Endometrium (tissue), 2 donors: ENCODE results near the gene SPTBN1.
"Not testable (repeated sequence)": the region's sequence is repeated elsewhere in the genome, so short reads cannot be mapped to it uniquely, and the experiment has no call there.

Source experiments
- FAIRE-seq: peaks from 2 replicates; lab custom pipeline; 2012; peaks lifted over from hg19 to GRCh38; lab: Jason Lieb, UNC
- donor health status: control.
- donor health status: control.

The SPTBN1 gene

GRCh38 chr2:54471221-54471711 is 15.1 kb downstream of the SPTBN1 start:
- FAIRE-seq, result no peak

DNA sequence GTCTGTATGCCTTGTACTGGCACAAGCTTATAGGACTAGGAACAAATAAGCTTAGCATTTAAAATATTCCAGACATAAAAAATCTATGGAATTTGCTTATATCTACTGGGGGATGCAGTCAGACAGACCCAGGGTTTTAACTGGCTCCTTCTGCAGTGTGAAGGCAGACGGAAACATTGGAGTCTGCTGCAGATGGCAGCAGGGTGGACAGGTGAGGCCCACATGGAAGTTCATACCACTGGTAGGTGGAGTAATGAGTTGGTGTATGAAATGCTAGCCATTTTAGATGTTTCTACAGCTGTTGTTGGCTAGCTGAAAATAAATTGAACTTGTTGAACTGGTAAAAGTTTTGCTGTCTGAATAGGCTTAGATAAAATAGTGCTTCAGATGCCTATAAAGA is 17.7 kb downstream of the SPTBN1 start:
- FAIRE-seq, result no peak

DNA sequence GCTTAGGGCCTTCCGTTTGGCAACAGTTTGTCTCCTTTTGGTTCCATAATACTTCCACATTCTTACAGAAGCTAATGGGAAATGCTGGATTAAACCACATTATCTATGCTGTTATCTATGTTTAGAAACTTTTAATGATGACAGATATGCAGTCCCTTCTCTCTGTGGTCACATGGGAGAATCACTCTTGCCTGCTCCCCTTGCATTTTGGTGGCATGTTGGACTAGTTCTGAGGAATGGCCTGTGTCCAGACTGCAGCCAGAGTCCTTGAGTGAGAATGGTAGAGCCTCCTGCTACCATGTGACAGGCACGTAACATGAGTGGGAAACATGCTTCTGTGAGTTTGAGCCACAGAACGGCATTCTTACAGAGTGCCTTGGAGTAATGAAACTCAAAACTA is 19.2 kb downstream of the SPTBN1 start:
- FAIRE-seq, result no peak

GRCh38 chr2:54475919-54476318 is 19.8 kb downstream of the SPTBN1 start:
- no peak for FAIRE-seq

DNA sequence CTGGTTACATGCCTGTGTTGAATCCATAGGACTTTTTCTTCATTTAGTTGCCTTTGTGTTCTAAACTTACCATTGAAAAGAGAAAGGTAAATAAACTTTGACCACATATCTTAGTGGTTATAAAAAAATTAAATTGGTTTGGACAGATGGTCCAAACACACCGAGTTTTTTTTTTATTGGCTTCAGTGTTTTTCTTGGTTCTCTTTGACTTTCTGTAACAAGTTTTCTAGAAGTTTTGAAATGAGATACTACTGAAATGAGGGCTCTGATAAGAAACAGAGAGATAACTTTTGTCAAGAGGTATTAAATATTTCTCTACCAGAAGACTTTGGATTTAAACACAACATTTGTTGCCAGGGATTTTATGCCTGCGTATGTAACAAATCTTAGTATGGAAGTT is 20.7 kb downstream of the SPTBN1 start:
- FAIRE-seq, result no peak

DNA sequence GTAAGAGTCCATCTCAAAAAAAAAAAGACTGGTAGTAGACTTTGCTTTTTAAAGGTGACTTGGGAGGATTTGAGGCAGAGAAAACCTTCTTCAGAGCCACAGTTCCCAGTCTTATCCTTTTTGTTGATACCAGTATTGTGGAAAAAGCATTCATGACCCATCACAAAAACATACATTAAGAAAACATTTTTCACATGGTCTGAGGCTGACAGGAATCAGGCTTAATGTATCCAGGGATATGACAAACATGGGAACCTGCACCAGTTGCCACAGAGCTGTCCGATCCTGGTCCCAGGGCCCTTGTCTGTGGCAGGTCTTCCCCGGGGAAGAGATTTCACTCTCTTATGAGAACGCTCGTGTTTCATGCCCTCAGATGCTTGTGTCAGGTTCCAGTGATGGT is 21.8 kb downstream of the SPTBN1 start:
- no peak for FAIRE-seq

DNA sequence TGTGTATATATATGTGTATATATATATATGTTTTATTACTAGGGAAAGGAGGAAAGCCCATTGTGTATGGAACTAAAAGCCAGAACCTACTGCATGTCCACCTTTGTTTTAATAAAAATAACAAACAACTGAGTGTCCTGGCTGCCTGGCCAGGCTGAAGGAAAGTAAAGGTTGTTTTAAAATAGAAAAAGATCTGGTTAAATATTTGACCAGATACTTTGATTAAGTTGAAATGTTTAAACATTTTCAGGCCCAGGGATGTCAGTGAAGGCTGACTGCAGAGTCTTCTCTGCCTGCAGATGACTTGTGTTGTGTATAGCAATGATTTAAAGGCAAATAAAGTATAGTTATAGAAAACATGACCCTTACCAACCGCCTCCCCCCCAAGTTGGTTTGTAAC is 22.8 kb downstream of the SPTBN1 start:
- FAIRE-seq, result no peak

- FAIRE-seq, result no peak
Observed at GRCh38 chr2:54479424-54479823, 23.3 kb downstream of the SPTBN1 start.

GRCh38 chr2:54480025-54480424 is 23.9 kb downstream of the SPTBN1 start:
- FAIRE-seq, result no peak

GRCh38 chr2:54481686-54482085 is 25.6 kb downstream of the SPTBN1 start:
- no peak for FAIRE-seq

DNA sequence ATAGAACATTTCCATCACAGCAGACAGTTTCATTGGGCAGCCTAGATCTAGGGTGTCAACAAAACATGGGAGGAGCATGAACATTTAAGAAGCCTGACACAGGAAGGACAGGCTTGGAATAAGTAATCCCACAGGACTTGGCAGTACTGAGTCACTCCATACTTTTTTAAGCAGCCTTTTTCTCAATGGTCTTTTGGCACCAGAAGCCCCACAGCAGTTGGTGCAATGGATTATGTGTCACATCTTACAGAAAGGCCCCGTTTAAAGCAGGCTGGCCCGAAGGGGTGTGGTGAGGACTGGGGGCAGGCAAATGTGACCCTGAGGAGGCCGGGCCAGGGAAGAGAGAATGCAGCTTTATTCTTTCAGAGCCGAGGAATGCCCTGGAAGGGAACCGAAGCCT is 26.6 kb downstream of the SPTBN1 start:
- no peak for FAIRE-seq

- FAIRE-seq, result no peak
Observed at GRCh38 chr2:54483426-54483825, 27.3 kb downstream of the SPTBN1 start.

- not testable (repeated sequence) for FAIRE-seq
Observed at GRCh38 chr2:54485756-54486155, 29.6 kb downstream of the SPTBN1 start.

DNA sequence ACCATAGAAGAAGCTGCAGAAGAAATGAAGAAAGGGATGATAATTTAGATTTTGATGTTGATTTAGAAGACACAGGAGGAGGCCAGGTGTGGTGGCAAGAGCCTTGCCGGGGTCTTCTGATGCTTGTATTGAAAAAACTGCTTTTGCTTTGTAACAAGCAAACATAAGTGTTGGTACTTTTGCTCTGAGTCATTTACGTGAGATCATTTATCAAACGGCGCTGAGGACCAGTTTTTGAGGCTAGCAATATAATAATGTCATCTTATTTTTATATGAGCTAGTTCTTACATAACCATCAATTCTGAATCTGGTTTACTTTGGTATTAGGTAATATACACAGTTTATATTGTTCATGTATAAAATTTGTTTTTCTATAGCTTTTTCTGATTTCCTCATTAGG is 30.6 kb downstream of the SPTBN1 start:
- FAIRE-seq, result no peak

DNA sequence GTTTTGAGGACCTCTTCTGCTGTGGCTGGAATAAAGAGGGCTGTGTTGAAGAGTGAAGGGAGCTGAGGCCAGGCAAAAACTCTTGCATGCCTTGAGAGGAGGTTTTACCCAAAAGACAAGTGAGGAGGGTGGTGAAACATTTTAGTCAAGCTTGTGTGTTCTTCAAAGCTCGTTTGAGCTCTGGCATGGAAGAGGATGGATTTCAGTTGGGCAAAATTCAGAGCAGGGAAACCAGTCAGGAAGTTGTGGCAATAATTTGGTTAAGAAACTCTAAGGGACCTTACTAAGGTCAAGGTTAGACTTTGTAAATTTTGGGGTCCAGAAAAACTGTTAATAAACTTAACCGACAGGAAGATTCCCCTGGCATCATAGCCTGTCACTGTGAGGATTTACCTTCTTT is 34.7 kb downstream of the SPTBN1 start:
- FAIRE-seq, result no peak

GRCh38 chr2:54492335-54492734 is 36.2 kb downstream of the SPTBN1 start:
- no peak for FAIRE-seq

GRCh38 chr2:54494087-54494486 is 38.0 kb downstream of the SPTBN1 start:
- no peak for FAIRE-seq

- FAIRE-seq, result no peak
Observed at GRCh38 chr2:54496920-54497319, 40.8 kb downstream of the SPTBN1 start.

- FAIRE-seq, result no peak
Observed at GRCh38 chr2:54497763-54498680, 41.9 kb downstream of the SPTBN1 start.

GRCh38 chr2:54499661-54500060 is 43.5 kb downstream of the SPTBN1 start:
- FAIRE-seq, result peak; percentile 94

GRCh38 chr2:54500404-54501205 is 44.5 kb downstream of the SPTBN1 start:
- FAIRE-seq, result no peak

DNA sequence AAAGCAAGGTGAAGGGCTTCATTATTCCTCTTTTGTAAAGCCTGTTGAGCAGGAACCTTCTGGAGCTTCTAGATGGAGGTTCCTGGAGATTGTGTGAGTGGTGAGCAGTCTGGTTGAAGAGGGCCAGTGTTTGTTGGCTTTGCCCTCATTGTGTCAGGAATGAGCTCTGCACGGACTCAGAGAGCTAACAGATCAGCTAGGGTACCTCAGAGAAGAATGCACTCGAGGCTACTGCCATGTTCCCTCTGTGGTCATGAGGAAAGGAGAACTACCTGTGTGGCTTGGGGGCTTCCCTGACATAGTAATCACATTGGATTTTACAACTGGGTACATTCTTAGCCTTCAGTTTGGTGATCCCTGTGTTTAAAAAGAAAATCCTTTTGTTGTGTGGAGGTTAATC is 46.6 kb downstream of the SPTBN1 start:
- FAIRE-seq, result no peak

GRCh38 chr2:54503192-54503591 is 47.1 kb downstream of the SPTBN1 start:
- no peak for FAIRE-seq
